ENCODE measurements around the gene SLC25A25.
"Not testable (repeated sequence)": the region's sequence is repeated elsewhere in the genome, so short reads cannot be mapped to it uniquely, and the experiment has no call there.

The SLC25A25 gene

GRCh38 chr9:128067645-128068385 lies at the start of gene SLC25A25:
SLC25A25 (plus strand) TSS chr9:128068232; CDS start chr9:128068320, 88 bp downstream.
- peak; percentile 100 for DNase-seq

GRCh38 chr9:128020692-128021091 lies 47.3 kb upstream of the SLC25A25 start:
- no peak for DNase-seq

- DNase-seq = no peak
These were observed 46.9 kb upstream of the SLC25A25 start for GRCh38 chr9:128021098-128021497.

GRCh38 chr9:128022886-128023285 lies 45.1 kb upstream of the SLC25A25 start:
- no peak for DNase-seq

GRCh38 chr9:128023671-128024070 lies 44.4 kb upstream of the SLC25A25 start:
- not testable (repeated sequence) for DNase-seq

GRCh38 chr9:128024761-128025308 lies 43.2 kb upstream of the SLC25A25 start:
- DNase-seq = no peak

- DNase-seq = no peak
These were observed 42.3 kb upstream of the SLC25A25 start for GRCh38 chr9:128025736-128026135.

- peak; percentile 74 to 75 for DNase-seq
These were observed 41.7 kb upstream of the SLC25A25 start for GRCh38 chr9:128026255-128026772.

- peak in 1 of 2 donors; percentile 38 for DNase-seq
These were observed 41.1 kb upstream of the SLC25A25 start for GRCh38 chr9:128026773-128027541.

- no peak for DNase-seq
These were observed 40.3 kb upstream of the SLC25A25 start for GRCh38 chr9:128027705-128028104.

GRCh38 chr9:128033609-128034008 lies 34.4 kb upstream of the SLC25A25 start:
- DNase-seq = no peak

- DNase-seq = peak; percentile 65 to 73
These were observed 33.0 kb upstream of the SLC25A25 start for GRCh38 chr9:128034821-128035652.

- DNase-seq = not testable (repeated sequence)
These were observed 31.5 kb upstream of the SLC25A25 start for GRCh38 chr9:128036522-128036921.

GRCh38 chr9:128040783-128041182 lies 27.2 kb upstream of the SLC25A25 start:
- not testable (repeated sequence) for DNase-seq

GRCh38 chr9:128042043-128042442 lies 26.0 kb upstream of the SLC25A25 start:
- DNase-seq = no peak

GRCh38 chr9:128043467-128043868 lies 24.6 kb upstream of the SLC25A25 start:
- DNase-seq = no peak

- DNase-seq = not testable (repeated sequence)
These were observed 22.6 kb upstream of the SLC25A25 start for GRCh38 chr9:128045409-128045808.

- no peak for DNase-seq
These were observed 22.2 kb upstream of the SLC25A25 start for GRCh38 chr9:128045831-128046230.

- no peak for DNase-seq
These were observed 20.8 kb upstream of the SLC25A25 start for GRCh38 chr9:128047231-128047630.

GRCh38 chr9:128048663-128049062 lies 19.4 kb upstream of the SLC25A25 start:
- no peak for DNase-seq

GRCh38 chr9:128049843-128050242 lies 18.2 kb upstream of the SLC25A25 start:
- no peak for DNase-seq

GRCh38 chr9:128051932-128052709 lies 15.9 kb upstream of the SLC25A25 start:
- no peak for DNase-seq

Measured in activated CD4-positive, alpha-beta T cell treated with anti-CD3 and anti-CD28 coated beads for 4 hours (primary cell).